ENCODE data around the gene CATSPER2. TPM values are rescaled to one million over a fixed set of nuclear protein-coding genes. Genes with fewer than 3 reads are reported as not detected.
"Not testable (repeated sequence)": the region's sequence is repeated elsewhere in the genome, so short reads cannot be mapped to it uniquely, and the experiment has no call there.

The CATSPER2 gene
- 1 to 10 TPM; 7.0 to 9.3 TPM for total RNA-seq
- 10 to 100 TPM in 1 of 2 donors, under 1 TPM in 1; 0.63 to 13.7 TPM for polyA plus RNA-seq
- long read RNA-seq, donor 1, partial matches to known transcripts = 0 of 4 reads
- long read RNA-seq, donor 1, other reads (novel, unspliced or antisense) = 4 of 4 reads
- long read RNA-seq, donor 2, partial matches to known transcripts = 2 of 3 reads
- long read RNA-seq, donor 2, other reads (novel, unspliced or antisense) = 1 of 3 reads

DNA sequence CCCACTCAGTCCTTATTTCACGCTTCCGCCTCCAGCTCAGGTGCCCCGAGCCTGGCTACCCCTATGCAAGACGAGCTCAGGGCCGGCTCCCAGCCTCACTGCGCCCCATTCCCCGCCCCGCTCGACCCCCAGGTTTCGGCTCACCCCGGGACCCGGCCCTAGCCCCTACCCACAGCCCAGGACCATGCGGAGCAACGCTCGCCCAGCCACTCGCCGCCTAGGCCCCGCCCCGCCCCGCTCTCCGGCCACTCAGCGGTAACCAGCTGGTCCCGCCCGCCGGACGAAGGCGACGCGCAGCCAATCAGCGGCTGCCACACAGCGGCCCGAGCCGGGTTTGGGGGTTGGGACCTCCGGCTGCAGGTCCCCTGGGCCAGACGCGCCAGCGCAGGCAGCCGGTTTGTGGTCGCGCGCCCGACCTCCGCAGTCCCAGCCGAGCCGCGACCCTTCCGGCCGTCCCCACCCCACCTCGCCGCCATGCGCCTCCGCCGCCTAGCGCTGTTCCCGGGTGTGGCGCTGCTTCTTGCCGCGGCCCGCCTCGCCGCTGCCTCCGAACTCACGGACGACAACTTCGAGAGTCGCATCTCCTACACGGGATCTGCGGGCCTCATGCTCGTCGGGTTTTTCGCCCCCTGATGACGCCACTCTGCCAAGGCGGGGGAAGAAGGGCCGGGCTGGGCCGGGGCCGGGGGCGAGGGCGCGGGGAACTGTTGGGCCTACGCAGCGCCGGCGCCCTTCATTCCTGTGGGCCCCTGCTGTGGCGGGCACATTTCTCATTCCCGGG, at the start of gene CATSPER2:
Gene CATSPER2 (minus strand): TSS at position 196 of the 781 bp plus-strand sequence. CDS start 783 bp downstream, outside the sequence.
- no peaks in the 10 kb centered on the region for H3K27me3 ChIP-seq (ENCODE audit: control insufficient read depth in 1 of 2, insufficient read depth in 2 of 2, low read length in 1 of 2)
- intact Hi-C loops (cut with DNase I) = no loop called here
- no peaks in the 10 kb centered on the region for H3K4me1 ChIP-seq (ENCODE audit: control insufficient read depth in 1 of 2, insufficient read depth in 2 of 2, low read length in 2 of 2)
- H3K9me3 ChIP-seq (ENCODE audit: control insufficient read depth, low read length) = no peaks in the 10 kb centered on the region
- no peaks in the 10 kb centered on the region for H3K36me3 ChIP-seq (ENCODE audit: control insufficient read depth in 1 of 2, insufficient read depth in 2 of 2, low read length in 1 of 2)
- 77 to 79% methylated on average over 56 to 85 of the region's 85 CpGs for WGBS, 2 donors
- H3K4me3 ChIP-seq (ENCODE audit: low read length in 2 of 2) = no peak within 1 kb of the TSS
- DNase-seq (peak in 1 of 2 donors; percentile 71), ATAC-seq (ENCODE audit: low FRiP score) (no peak)
- H3K27ac ChIP-seq (ENCODE audit: low read depth in 1 of 2, low read length in 2 of 2) = no peak within 1 kb of the TSS

DNA sequence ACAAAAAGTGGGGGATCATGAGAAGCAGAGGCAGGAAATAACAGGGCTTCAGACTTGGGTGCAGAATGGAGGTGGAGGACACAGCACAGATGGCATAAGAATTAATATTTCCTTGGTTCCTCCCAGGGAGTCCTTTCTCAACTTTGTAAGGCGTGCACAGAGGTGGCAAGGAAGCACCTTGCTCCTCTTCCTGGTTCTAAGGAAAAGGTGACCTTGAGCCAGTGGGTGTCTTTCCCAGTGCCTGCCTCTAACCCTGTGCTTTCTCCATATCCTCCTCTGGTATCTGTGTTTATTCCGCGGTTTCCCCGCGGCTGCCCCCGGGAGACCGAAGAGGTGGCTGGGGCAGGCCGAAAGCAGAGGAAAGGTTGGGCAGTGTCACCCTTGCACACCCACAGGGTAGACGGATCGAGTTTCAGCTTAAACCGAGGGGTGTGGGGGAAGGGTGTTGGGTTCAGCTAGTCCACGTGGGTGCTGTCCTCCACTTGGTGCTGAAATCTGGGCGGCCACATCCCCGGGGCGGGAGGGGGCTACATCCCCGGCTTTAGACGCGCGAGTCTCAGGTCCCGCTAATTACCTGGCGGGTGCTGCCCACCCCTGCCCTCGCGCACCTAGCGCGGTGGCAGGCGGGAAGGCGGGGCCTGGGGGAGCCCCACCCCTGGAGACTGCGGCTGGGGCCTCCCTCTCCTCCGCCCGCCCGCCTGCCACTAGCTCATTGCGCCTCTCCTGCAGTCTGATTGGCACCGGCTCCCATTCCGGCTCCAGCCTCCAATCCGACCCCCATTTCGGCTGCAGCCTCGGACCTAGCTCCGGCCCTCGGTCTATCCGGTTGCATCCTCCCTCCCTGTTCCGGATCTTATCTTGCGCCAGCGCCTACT, 44.7 kb upstream of the CATSPER2 start, which contains the start of gene CKMT1A:
Gene CKMT1A (plus strand): TSS at position 712 of the 875 bp plus-strand sequence. CDS start 192 bp downstream, outside the sequence.
- H3K9me3 ChIP-seq (ENCODE audit: control insufficient read depth, low read length); H3K4me1 ChIP-seq (ENCODE audit: control insufficient read depth in 1 of 2, insufficient read depth in 2 of 2, low read length in 2 of 2); DNase-seq; H3K27me3 ChIP-seq (ENCODE audit: control insufficient read depth in 1 of 2, insufficient read depth in 2 of 2, low read length in 1 of 2); H3K27ac ChIP-seq (ENCODE audit: low read depth in 1 of 2, low read length in 2 of 2); H3K36me3 ChIP-seq (ENCODE audit: control insufficient read depth in 1 of 2, insufficient read depth in 2 of 2, low read length in 1 of 2); intact Hi-C loops (cut with DNase I); H3K4me3 ChIP-seq (ENCODE audit: low read length in 2 of 2): not testable (repeated sequence)
- peak; percentile 47 for ATAC-seq (ENCODE audit: low FRiP score)
- WGBS, 2 donors = no CpG with 5 or more reads among the region's 43 CpGs

DNA sequence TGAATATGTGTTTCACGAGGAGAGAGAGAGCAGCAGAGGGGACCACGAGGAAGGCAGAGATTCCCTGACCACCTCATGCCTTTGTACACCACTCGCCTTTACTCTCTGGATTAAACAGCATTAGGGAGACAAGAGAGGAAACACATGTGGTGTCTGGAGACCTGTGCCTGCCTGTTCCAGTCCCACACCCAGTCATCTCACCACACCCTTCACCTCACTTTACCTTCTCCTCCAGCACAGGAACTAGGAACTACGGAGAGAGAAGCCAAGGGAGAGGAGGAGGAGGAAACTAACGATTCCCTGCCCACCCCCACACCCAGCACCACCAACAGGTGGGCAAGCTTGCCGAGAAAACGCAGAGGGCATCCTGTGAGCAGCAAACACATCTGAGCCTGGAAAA, 44.0 kb upstream of the CATSPER2 start:
- WGBS, 2 donors = 29 to 31% methylated on average over 3 of the region's 7 CpGs
- ATAC-seq (ENCODE audit: low FRiP score); intact Hi-C loops (cut with DNase I): not testable (repeated sequence)

DNA sequence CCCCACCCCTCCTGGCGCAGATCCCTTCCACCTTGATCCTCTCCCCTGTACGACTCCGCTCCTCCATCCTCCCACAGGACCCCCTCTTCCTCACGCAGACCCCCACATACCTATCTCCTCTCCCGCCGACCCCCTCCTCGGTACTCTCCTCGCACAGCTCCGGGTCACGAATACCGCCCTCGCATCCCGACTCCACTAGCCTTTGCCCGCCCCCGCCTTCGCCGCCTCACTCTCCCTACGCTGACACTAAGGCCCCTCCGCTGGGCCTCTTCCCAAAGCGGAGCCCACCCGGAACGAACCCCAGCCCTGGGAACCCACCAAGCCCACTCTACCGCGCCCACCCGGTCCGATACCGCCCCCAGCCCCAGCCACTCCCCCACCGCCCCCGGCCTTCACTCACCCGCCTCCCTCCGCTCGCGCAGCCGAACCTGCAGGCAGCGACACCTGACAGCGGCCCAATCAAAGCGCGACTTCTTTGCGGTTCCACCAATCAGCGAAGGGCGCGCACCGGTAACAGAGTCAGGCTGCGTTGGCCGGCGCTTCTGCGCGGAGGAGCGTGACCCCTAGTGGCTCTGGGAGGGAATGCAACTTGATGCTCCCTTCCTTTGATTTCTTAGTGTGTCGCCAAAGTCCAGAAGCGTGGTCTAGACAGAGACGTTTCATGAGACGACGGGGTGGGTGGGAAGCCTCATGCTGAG, 41.1 kb upstream of the CATSPER2 start:
- intact Hi-C loops (cut with DNase I); H3K36me3 ChIP-seq (ENCODE audit: control insufficient read depth in 1 of 2, insufficient read depth in 2 of 2, low read length in 1 of 2); H3K4me1 ChIP-seq (ENCODE audit: control insufficient read depth in 1 of 2, insufficient read depth in 2 of 2, low read length in 2 of 2); H3K9me3 ChIP-seq (ENCODE audit: control insufficient read depth, low read length); H3K27ac ChIP-seq (ENCODE audit: low read depth in 1 of 2, low read length in 2 of 2); DNase-seq; H3K4me3 ChIP-seq (ENCODE audit: low read length in 2 of 2); H3K27me3 ChIP-seq (ENCODE audit: control insufficient read depth in 1 of 2, insufficient read depth in 2 of 2, low read length in 1 of 2): not testable (repeated sequence)
- ATAC-seq (ENCODE audit: low FRiP score) = peak; percentile 97
- no CpG with 5 or more reads among the region's 54 CpGs for WGBS, 2 donors

More for the DNA sequence above, 44.0 kb upstream of the CATSPER2 start:
- H3K4me1 ChIP-seq (ENCODE audit: control insufficient read depth in 1 of 2, insufficient read depth in 2 of 2, low read length in 2 of 2); H3K9me3 ChIP-seq (ENCODE audit: control insufficient read depth, low read length); H3K27ac ChIP-seq (ENCODE audit: low read depth in 1 of 2, low read length in 2 of 2); H3K36me3 ChIP-seq (ENCODE audit: control insufficient read depth in 1 of 2, insufficient read depth in 2 of 2, low read length in 1 of 2); DNase-seq; H3K4me3 ChIP-seq (ENCODE audit: low read length in 2 of 2); H3K27me3 ChIP-seq (ENCODE audit: control insufficient read depth in 1 of 2, insufficient read depth in 2 of 2, low read length in 1 of 2): not testable (repeated sequence)

DNA sequence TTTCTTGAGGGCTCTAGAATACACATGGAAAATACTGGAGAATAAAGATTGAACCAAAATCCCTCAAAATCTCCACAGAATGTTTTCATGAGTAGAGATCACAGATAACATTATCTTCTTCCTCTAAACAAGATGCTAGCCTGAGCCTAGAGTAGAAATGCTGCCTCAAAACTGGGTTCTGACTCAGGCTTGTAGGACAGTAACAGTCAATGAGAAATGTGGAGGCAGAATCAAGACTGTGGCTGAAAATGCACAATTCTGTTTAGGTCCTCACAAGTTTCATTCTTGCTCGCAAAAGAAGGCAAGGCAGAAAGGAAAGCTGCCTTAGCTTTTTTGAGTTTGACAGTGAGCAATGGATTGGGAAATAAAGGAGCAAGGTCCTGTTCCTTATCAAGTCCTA, 25.5 kb upstream of the CATSPER2 start:
- H3K9me3 ChIP-seq (ENCODE audit: control insufficient read depth, low read length); H3K27ac ChIP-seq (ENCODE audit: low read depth in 1 of 2, low read length in 2 of 2); H3K27me3 ChIP-seq (ENCODE audit: control insufficient read depth in 1 of 2, insufficient read depth in 2 of 2, low read length in 1 of 2); H3K36me3 ChIP-seq (ENCODE audit: control insufficient read depth in 1 of 2, insufficient read depth in 2 of 2, low read length in 1 of 2); H3K4me1 ChIP-seq (ENCODE audit: control insufficient read depth in 1 of 2, insufficient read depth in 2 of 2, low read length in 2 of 2); intact Hi-C loops (cut with DNase I); H3K4me3 ChIP-seq (ENCODE audit: low read length in 2 of 2); DNase-seq; ATAC-seq (ENCODE audit: low FRiP score): not testable (repeated sequence)
- no CpG with 5 or more reads among the region's 1 CpG for WGBS, 2 donors

DNA sequence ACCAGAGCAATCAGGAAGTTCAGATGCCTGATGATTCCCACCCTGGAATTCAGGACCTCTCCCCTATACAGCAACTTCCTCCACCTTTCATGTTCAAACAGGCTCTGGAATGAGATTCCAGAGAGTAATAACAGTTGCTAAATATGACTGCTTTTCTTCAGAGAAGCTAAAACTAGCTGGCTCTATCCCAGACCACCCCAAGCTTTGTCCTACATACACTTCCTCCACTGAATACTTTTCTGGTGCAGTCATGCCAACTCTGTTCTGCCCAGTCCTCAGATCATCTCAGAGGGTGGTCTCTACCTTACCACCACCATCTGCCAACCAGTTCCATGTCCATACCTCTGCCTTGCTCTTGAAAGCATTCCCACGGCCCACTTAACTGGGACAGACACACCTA, 17.5 kb upstream of the CATSPER2 start:
- not testable (repeated sequence) for DNase-seq
- whole genome bisulfite sequencing, 2 donors = no CpG with 5 or more reads among the region's 1 CpG

DNA sequence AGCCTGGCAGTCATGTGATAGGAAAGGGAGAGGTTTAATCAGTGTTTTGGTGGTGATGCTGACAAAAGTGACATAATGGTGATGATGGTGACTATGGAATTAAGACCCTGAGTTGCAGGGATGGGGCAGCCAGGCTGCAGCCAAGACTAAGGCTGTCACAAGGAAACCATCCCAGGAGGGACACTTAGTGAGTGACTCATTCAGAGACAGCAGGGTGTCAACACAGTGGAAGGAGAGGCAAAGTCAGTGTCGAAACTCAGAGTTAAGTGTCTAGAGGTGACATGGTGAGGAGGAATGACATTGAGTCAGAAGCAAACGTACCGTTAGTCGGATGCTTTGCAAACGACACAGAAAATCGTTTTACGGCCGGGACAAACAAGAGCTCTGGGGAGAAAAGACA, 14.7 kb upstream of the CATSPER2 start:
- WGBS, 2 donors = no CpG with 5 or more reads among the region's 8 CpGs
- H3K36me3 ChIP-seq (ENCODE audit: control insufficient read depth in 1 of 2, insufficient read depth in 2 of 2, low read length in 1 of 2); H3K4me3 ChIP-seq (ENCODE audit: low read length in 2 of 2); H3K9me3 ChIP-seq (ENCODE audit: control insufficient read depth, low read length); H3K4me1 ChIP-seq (ENCODE audit: control insufficient read depth in 1 of 2, insufficient read depth in 2 of 2, low read length in 2 of 2); intact Hi-C loops (cut with DNase I); DNase-seq; H3K27ac ChIP-seq (ENCODE audit: low read depth in 1 of 2, low read length in 2 of 2); H3K27me3 ChIP-seq (ENCODE audit: control insufficient read depth in 1 of 2, insufficient read depth in 2 of 2, low read length in 1 of 2); ATAC-seq (ENCODE audit: low FRiP score): not testable (repeated sequence)

More for the DNA sequence above, 17.5 kb upstream of the CATSPER2 start:
- H3K27ac ChIP-seq (ENCODE audit: low read depth in 1 of 2, low read length in 2 of 2); ATAC-seq (ENCODE audit: low FRiP score); H3K4me1 ChIP-seq (ENCODE audit: control insufficient read depth in 1 of 2, insufficient read depth in 2 of 2, low read length in 2 of 2); H3K27me3 ChIP-seq (ENCODE audit: control insufficient read depth in 1 of 2, insufficient read depth in 2 of 2, low read length in 1 of 2); intact Hi-C loops (cut with DNase I); H3K36me3 ChIP-seq (ENCODE audit: control insufficient read depth in 1 of 2, insufficient read depth in 2 of 2, low read length in 1 of 2); H3K9me3 ChIP-seq (ENCODE audit: control insufficient read depth, low read length); H3K4me3 ChIP-seq (ENCODE audit: low read length in 2 of 2): not testable (repeated sequence)

DNA sequence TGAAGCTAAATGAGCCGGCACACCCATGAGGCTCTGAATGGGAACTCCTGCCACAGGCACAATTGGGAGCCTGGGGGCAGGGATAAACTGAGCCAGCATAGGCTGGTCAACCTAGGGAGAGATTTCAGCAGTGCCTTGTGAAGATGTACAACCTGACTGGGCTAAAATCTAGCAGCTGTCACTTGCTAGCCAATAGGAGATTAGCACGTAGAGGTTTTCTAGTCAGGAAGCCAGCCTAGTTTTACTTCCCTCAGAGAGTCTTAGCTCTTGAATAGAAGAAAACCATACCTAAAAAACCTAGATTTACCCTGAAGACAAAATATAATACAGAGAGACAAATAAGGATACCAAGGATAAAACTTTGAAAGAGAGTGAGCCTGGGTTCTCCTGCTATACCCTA, 13.6 kb upstream of the CATSPER2 start:
- ATAC-seq (ENCODE audit: low FRiP score); H3K36me3 ChIP-seq (ENCODE audit: control insufficient read depth in 1 of 2, insufficient read depth in 2 of 2, low read length in 1 of 2); H3K4me1 ChIP-seq (ENCODE audit: control insufficient read depth in 1 of 2, insufficient read depth in 2 of 2, low read length in 2 of 2); H3K4me3 ChIP-seq (ENCODE audit: low read length in 2 of 2); intact Hi-C loops (cut with DNase I); H3K9me3 ChIP-seq (ENCODE audit: control insufficient read depth, low read length); H3K27me3 ChIP-seq (ENCODE audit: control insufficient read depth in 1 of 2, insufficient read depth in 2 of 2, low read length in 1 of 2); H3K27ac ChIP-seq (ENCODE audit: low read depth in 1 of 2, low read length in 2 of 2); DNase-seq: not testable (repeated sequence)
- 93 to 100% methylated on average over 1 of the region's 2 CpGs for WGBS, 2 donors

Measured in aorta (tissue), 5 donors.